Colon (tissue), 2 donors: ENCODE results near the gene DDB1.
"Not testable (repeated sequence)": the region's sequence is repeated elsewhere in the genome, so short reads cannot be mapped to it uniquely, and the experiment has no call there.

ENCODE experiments used
- FAIRE-seq: peaks from 2 replicates; lab custom pipeline; 2012; peaks lifted over from hg19 to GRCh38; lab: Jason Lieb, UNC
- donor health status: control.
- donor health status: control.

Gene DDB1

GRCh38 chr11:61267437-61267841 lies 65.5 kb downstream of the DDB1 start:
- no peak for FAIRE-seq

GRCh38 chr11:61266602-61267001 lies 66.3 kb downstream of the DDB1 start:
- FAIRE-seq = no peak

- no peak for FAIRE-seq
Measured at GRCh38 chr11:61265357-61265756, 67.5 kb downstream of the DDB1 start.

DNA sequence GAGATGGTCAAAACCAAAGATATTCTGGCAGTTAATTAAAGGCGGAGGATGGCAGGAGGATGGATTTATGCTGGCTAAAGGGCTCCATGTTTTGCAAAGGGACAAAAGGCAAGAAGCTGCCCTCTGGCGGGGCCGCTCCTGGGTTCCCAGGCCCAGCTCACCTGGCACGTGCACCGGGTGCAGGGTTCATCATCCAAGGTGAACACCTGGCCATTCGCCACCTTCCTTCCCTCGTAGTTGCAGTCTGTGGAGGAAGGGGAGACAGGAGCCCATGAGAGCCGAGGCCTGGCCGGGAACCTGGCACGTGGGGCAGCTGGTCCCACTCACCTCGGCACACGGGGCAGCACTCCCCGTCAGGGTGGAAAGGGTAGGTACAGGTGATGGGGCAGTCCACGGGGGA lies 68.1 kb downstream of the DDB1 start:
- FAIRE-seq = no peak

DNA sequence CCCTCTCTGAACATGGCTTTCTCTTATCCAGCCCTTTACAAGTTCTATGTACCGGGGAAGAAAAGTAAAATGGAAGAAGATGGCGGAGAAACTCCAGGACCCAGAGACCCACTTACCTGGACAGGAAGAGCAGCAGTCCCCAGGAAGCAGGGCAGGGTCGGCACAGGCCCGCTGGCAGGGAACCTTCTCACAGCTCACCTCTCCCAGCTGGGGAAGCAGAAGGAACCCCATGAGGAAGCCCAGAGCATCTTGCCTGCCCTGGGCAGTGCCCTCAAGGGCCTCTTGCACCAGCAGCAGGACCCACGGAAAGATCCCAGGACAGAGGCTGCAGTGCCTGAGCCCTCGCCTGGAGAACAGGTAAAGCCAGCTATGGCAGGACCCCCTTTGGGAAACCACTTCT lies 68.5 kb downstream of the DDB1 start:
- no peak for FAIRE-seq

DNA sequence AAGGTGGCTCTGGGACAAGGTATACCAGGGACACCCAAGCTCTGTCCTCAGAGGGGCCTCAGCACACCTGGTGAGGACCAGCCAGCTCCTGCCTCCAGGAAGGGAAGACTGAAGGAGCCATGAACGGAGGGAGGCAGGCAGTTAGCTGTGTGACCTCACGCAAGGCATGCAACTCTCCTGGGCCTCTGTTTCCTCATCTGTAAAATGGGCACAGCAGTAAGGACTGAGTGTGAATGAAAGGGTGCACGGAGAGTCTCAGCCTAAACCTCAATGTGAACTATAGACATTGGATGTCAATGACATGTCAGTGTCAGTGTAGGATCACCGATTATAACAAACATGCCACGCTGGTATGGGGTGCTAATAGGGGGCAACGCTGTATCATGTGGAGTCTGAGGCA lies 73.5 kb downstream of the DDB1 start:
- FAIRE-seq = no peak

DNA sequence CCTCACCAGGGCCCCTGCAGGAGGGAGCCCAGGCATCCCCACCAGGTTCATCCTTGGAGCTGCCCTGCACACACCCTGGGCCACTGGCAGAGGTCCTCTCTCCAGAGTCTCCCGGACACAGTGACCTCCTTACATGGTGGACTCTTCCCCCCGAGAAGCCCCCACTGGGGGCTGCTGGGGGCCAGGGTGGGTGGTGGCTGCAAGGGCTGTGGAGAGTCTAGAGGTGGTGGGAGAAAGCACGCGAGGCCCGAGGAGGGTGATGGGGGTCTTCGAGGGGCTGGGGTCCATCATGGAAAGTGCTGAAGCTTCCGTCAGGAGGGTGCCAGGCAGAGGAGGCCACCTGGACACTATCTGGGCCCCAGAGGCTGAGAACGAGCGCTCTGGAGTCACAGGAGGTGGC lies 74.4 kb downstream of the DDB1 start:
- no peak for FAIRE-seq

GRCh38 chr11:61256710-61257482 lies 76.0 kb downstream of the DDB1 start:
- no peak for FAIRE-seq

- no peak for FAIRE-seq
Measured at GRCh38 chr11:61254403-61255025, 78.4 kb downstream of the DDB1 start.

- not testable (repeated sequence) for FAIRE-seq
Measured at GRCh38 chr11:61252332-61252731, 80.6 kb downstream of the DDB1 start.

DNA sequence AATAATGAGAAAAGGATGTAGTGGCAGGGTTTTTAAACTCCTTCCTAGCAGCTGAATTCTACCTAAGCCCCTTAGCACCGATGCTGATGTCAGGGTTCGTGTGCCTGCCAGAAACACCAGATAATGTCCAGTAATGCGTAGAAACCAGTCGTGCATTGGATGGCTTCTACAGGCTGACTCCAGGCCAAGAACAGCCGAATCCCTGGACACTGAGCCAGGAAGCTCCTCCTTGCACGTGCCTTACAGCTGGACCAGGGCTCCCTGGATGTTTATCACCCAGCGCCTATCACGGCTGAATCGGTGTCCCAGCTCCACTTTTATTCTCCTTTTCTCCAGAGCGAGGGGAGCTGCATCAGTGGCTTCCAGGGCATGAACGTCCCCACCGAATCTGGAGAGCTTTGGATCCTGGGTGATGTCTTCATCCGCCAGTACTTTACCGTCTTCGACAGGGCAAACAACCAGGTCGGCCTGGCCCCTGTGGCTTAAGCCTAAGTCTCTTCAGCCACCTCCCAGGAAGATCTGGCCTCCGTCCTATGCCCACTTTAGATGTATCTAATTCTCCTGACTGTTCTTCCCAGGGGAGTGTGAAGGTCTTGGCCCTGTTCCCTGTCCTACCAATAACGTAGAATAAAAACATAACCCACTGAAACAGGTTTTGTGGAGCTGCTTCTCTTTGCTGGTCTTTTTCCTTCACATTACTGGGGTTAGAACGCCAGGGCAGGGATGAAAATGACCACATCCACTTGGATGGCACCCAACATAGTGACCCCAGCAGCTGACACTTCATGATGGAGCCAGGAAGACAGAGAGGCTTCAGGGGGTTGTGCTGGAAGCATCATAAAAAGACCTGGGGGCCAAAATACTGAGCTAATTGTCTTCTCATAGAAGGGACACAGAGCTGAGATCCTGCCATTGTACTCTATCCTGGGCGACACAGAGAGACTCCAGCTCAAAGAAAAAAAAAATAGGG lies 81.8 kb downstream of the DDB1 start:
- FAIRE-seq = not testable (repeated sequence)
